ENCODE data around the gene HEXA. TPM values are rescaled to one million over a fixed set of nuclear protein-coding genes. Genes with fewer than 3 reads are reported as not detected.

Gene HEXA
- total RNA-seq: 58.7 and 70.4 TPM in 2 replicates

DNA sequence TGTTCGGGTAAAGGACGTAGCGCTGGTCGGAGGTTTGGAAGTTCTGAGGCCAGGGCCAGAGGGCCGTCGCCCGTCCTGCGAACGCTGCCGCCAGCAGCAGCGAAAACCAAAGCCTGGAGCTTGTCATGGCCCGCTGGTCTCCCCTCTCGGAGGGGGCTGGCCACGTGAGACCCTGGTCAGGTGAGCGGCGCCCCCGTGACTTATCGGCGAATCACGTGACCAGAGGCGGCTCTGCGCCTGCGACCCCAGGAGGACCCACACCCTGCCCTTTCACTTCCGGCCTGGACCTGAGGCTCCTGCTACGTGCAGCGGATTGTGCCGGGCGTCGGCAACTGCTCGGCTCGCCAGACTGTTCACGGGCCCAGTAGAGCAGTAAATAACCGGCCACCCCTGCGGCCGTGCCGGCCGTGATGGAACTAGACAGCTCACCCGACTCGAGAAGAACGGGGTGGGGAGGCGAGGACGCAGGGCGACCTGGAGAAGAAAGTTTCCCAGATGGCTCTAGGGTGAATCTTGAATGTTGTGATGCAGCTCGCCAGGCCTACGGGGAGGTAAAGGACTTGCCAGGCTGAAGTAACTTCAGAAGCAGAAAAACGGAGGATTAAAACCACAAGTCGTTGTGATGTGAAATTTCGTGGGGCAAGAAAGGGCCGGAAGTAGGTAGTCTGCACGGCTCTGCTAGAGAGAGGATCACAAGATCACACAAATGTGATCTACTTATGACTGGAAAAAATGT, at the start of gene HEXA:
TSS of gene HEXA (minus strand) at position 169 of the 736 bp plus-strand sequence. CDS start at position 127, 42 bp downstream.

DNA sequence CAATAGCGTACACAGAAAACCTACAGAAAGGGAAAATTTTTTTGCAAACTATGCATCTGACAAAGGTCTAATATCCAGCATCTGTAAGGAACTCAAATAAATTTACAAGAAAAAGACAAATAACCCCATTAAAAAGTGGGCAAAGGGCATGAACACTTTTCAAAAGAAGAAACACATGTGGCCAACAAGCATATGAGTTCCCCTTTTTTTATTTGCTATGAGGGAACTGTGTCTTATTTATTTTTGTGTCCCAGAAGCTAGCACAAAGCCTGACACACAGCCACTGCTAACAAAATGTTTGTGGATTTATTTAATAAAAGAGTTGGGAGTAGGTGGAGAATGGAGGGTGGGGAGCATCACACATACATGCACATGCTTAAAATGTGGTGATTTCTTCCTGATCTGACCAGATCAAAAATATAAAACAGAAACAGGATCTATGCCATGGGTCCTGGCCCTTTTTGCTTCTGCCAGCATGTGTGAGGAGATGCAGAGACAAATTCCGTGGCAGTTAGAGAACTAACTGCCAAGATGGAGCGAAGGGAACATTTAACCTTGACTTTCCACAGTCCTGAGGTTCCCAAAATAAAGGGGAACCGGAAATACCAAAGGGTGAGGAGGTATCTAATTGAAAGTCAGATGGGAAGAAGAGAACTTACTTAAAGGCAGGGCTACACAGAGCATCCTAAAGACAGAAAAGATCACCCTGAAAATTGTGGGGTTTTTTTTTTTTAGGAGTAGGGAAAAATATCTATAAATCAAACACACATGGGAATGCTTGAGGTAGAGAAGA, 22.2 kb upstream of the HEXA start, which contains the start of gene TMEM202:
TSS of gene TMEM202 (plus strand) at position 510 of the 793 bp plus-strand sequence. CDS start at position 532, 22 bp downstream.

DNA sequence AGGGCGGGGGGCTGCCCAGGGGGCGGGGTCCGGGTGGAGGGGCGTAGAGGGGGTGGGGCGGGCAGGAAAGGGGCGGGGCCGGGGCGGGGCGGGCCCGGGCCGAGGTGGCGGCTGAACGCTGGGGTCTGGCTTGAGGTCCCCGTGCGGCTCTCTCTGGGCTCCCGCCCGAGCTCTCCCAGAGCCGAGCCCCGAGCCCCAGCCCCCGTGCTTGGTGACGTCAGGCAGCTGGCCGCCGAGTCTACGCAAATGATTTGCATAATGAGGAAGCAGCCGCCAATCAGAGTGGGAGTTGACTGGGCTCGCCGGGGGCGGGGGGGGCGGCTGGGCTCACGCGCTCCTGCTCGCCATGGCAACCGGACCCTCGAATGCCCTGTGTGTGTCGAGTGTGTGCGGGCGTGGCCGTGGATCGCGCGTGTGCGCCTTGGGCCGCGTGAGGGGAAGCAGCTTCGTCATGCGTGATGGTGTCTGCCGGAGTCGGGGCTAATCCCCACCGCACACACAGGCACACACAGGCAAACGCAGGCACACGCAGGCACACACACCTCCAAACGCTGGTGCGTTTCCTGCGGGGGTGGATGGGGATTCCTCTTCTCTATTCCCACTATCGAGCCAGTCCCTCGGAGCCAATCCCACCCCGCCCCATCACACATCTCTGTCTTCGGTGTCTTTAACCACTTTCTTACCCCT, 55.7 kb downstream of the HEXA start, which contains the start of gene CELF6:
TSS of gene CELF6 (minus strand) at position 173 of the 687 bp plus-strand sequence. CDS start 283 bp downstream, outside the sequence.

Other genes with a start within 250 kb of the HEXA start
- 4.5 and 7.5 TPM in 2 replicates for gene GRAMD2A, start 178.2 kb downstream of the HEXA start, total RNA-seq
- 1,490 and 1,984 TPM in 2 replicates for gene PKM, start 144.8 kb downstream of the HEXA start, total RNA-seq
- gene PARP6, start 103.5 kb downstream of the HEXA start, total RNA-seq: 16.4 and 21.5 TPM in 2 replicates
- not detected in 2 replicates for gene CELF6, start 55.9 kb downstream of the HEXA start, total RNA-seq
- gene TMEM202, start 22.3 kb upstream of the HEXA start, total RNA-seq: not detected in 2 replicates
- gene ARIH1, start 98.3 kb upstream of the HEXA start, total RNA-seq: 32.1 and 34.1 TPM in 2 replicates

Data from hair follicular keratinocyte (primary cell).